Measurements from ENCODE around the gene INTS3. TPM values are rescaled to one million over a fixed set of nuclear protein-coding genes. Genes with fewer than 3 reads are reported as not detected.
"Not testable (repeated sequence)": the region's sequence is repeated elsewhere in the genome, so short reads cannot be mapped to it uniquely, and the experiment has no call there.

Gene INTS3
- total RNA-seq, 1 experiment from 2014 or later, result 44.7 TPM

DNA sequence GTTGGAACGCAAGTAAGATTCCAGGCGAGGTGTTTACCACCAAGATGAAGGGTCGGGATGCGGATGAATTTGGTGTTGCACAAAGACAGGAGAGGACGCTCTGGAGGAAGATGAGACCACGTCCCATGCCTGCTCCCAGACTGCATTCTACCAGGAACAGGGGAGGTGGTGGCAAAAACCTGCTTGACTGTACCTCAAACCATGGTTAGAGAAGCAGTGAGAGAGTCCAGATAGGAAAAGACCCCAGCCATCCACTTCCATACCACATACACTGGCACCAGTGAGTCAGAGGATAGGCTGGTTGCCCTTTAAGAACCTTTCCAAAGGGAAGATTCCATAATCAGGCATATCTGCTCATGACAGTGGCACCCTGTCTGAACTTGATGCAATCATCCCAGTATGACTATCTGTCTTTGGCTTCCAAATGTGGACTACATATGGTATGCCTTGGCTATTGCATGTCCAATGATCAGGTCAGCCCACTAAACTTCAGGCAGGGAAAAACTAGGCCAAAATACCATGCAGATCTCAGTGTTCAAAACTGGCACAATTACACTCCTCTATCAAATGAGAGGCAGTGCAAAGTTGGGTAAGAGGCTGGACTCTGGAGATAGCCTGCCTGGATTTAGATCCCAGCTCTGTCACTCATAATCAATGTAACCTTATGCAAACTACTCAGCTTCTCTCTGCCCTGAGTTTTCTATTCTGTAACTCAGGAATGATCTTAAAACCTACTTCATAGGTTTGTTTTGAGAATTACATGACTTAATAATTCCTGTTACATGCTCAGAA, 28.7 kb upstream of the INTS3 start:
- DNase-seq (ENCODE audit: low spot score), result peak; percentile 71

- DNase-seq (ENCODE audit: low spot score), result no peak
Observed at GRCh38 chr1:153699768-153700167, 28.1 kb upstream of the INTS3 start.

- DNase-seq (ENCODE audit: low spot score), result peak; percentile 32
Observed at GRCh38 chr1:153705484-153705883, 22.4 kb upstream of the INTS3 start.

GRCh38 chr1:153711026-153711425, 16.8 kb upstream of the INTS3 start:
- no peak for DNase-seq (ENCODE audit: low spot score)

GRCh38 chr1:153716211-153716610, 11.6 kb upstream of the INTS3 start:
- DNase-seq (ENCODE audit: low spot score), result not testable (repeated sequence)

DNA sequence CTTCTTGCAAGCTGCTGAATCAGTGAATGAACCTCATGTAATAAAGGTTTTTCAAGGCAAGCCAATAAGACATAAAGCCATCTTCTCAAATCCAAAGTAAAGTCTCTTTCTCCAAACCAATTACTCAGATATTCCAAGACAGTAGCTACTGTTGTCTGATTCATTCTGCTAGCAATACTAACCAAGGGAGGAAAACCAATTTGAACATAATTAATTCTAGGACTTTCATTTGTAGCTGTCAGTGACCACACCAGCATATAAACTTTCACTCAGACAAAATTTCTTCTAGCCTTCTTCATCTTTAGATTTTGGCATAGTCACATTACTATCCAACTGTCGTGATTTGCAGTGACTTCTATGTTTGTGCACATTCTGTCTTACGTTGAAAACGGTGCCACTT, 10.5 kb upstream of the INTS3 start:
- DNase-seq (ENCODE audit: low spot score), result no peak

GRCh38 chr1:153723687-153724086, 4.2 kb upstream of the INTS3 start:
- DNase-seq (ENCODE audit: low spot score), result no peak

- not testable (repeated sequence) for DNase-seq (ENCODE audit: low spot score)
Observed at GRCh38 chr1:153724634-153725033, 3.2 kb upstream of the INTS3 start.

GRCh38 chr1:153728305-153729066, 636 bp downstream of the INTS3 start:
- peak; percentile 42 for DNase-seq (ENCODE audit: low spot score)

- no peak for DNase-seq (ENCODE audit: low spot score)
Observed at GRCh38 chr1:153730468-153730988, 2.7 kb downstream of the INTS3 start.

DNA sequence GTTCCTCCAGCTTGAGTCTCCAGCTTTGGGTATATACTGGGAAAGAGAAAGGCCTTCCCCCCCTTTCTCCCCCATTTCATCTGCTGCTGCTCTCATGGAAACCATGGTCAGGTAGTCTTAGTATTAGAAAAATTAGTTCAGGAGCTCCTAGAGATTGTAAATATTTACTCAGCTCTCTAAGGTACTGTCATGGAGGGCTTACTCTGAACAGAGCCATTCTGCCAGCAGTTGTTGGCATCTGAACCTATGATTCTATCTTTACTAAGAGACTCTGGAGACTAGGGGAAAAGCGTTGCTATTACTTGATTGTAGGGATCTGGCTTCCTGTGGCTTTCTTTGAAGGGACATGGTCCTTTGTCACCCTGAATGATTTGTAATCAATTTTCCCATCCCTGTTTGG, 6.1 kb downstream of the INTS3 start:
- no peak for DNase-seq (ENCODE audit: low spot score)

GRCh38 chr1:153734396-153735089, 6.7 kb downstream of the INTS3 start:
- no peak for DNase-seq (ENCODE audit: low spot score)

- DNase-seq (ENCODE audit: low spot score), result no peak
Observed at GRCh38 chr1:153735090-153735420, 7.2 kb downstream of the INTS3 start.

GRCh38 chr1:153741986-153742385, 14.1 kb downstream of the INTS3 start:
- DNase-seq (ENCODE audit: low spot score), result no peak

GRCh38 chr1:153742411-153743142, 14.7 kb downstream of the INTS3 start:
- DNase-seq (ENCODE audit: low spot score), result no peak

GRCh38 chr1:153745417-153745816, 17.6 kb downstream of the INTS3 start:
- no peak for DNase-seq (ENCODE audit: low spot score)

- no peak for DNase-seq (ENCODE audit: low spot score)
Observed at GRCh38 chr1:153746174-153746573, 18.3 kb downstream of the INTS3 start.

DNA sequence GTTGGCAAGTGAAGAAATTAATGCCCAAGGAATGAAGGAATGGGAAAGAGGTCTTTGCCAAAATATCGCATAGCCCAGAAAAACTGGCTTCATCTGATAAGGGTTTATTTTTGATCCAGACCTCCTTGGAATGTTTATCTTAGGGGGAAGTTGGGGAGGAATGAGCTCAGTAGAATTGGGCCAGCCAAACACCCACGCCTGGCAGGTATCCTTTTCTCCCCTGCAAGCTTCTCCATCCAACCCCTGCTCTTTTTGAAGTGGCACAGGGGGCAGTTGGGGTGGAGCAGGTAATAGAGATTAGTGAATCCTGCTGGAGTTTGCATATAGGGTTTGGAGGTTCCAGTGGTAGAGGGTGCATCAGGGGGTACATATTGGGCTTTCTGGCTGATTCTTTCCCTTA, 21.1 kb downstream of the INTS3 start:
- no peak for DNase-seq (ENCODE audit: low spot score)

GRCh38 chr1:153749408-153750005, 21.7 kb downstream of the INTS3 start:
- peak; percentile 84 for DNase-seq (ENCODE audit: low spot score)

DNA sequence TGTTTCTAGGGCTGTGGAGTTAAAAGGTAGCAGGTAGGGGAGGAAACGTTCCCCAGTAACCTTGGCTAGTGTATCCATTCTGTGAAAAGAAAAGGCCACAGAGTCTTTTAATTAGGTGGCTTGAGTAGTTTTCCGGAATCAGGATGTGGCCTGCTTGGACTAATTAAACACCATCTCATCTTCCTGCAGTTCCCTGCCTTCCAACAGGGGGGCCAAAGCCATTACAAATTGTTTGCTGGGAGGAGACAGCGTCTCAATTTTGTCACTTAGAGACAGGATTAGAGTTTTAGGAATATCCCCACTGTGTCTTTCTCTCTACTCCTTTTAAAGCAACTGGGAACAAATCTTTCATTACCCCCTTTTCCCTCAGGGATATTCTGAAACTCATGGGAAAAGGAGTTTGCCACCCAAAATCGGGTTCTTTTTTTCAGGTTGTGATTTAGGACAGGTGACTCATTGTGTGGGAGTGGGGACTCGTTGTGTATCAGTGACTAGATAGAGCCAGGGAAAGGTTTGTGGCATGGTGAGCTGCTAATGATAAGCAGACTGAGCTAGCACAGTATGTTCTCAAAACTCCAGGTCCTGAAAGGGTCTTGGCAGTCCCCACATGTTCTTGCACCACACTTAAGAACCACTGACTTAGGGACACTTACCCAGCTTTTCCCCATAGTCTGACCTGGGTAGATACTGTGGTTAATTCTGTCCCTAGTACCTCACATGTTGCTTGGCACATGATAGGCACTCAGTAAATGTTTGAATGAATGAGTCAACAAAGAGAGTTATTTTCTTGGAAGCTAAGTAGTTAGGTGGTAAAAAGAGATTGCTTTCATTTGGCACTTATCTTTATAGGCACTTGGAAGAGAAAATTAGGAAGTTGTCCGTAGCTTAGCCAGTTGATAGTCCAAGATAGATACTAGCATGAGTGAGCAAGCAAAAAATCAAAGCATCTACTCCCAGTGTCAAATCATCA, 22.5 kb downstream of the INTS3 start:
- peak; percentile 41 for DNase-seq (ENCODE audit: low spot score)

All from A172 (cell line).